ENCODE data around the gene CPT1C. TPM values are rescaled to one million over a fixed set of nuclear protein-coding genes. Genes with fewer than 3 reads are reported as not detected.
A peak's percentile ranks its signal among the peaks of the same experiment; 100 is the strongest.

CPT1C gene
- total and polyA plus RNA-seq, 2 of the 4 experiments (the other 2 are of a cell fraction): 14.2 to 56.1 TPM

DNA sequence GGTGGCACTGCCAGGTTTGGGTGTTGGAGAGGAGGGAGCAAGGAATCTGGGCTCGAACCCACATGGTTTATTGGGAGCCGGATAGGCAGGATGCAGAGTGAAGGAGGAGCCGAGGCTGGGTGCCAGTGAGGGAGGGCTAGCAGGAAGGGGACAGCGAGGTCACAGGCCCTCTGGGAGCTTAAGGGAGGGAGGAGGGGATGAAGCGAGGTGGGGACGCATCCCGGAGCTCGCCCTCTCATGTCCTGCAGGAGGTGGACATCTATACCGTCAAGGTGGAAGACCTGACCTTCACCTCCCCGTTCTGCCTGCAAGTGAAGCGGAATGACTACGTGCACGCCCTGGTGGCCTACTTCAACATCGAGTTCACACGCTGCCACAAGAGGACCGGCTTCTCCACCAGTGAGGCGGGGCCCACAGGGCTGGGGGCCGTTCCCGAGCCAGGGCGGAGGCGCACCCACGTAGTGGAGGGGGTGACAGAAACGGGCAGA lies 5.0 kb upstream of the CPT1C start:
- no peak for DNase-seq
- no peak overlapping the region for H3K9ac ChIP-seq (ENCODE audit: low read depth, low read length)
- H2AK5ac ChIP-seq (ENCODE audit: low read depth, low read length): no peak overlapping the region
- no peak overlapping the region for H2BK15ac ChIP-seq (ENCODE audit: low read depth, low read length)
- H2BK5ac ChIP-seq (ENCODE audit: low read depth, low read length, poor library complexity, severe bottlenecking): no peak overlapping the region
- no peak overlapping the region for H2AK9ac ChIP-seq (replicated peaks; ENCODE audit: low read depth, low read length, poor library complexity)
- H3K4me2 ChIP-seq (ENCODE audit: low read depth, low read length): no peak overlapping the region
- intact Hi-C loops (cut with micrococcal nuclease): no loop called here
- ChIA-PET POLR2A (ENCODE audit: unreplicated experiment) (interaction anchor here (0.6 kb wide), 2 partner anchors 88 to 140 kb away, joined by 3 to 5 read pairs; no protein-coding TSS in a partner anchor), CTCF (no interaction called here)
- no peak overlapping the region for H3K4ac ChIP-seq (ENCODE audit: low read depth, low read length)
- no peak overlapping the region for H3K27ac ChIP-seq (ENCODE audit: insufficient read depth, low read length)
- no peak overlapping the region for H4K8ac ChIP-seq (ENCODE audit: low read depth in 2 of 2, low read length in 2 of 2)
- peaks cover 15 to 57% of the 10 kb centered on the region in 2 experiments for H3K79me1 ChIP-seq (ENCODE audit: low read depth in 1 of 2, low read length in 2 of 2)
- no peak overlapping the region for H2BK20ac ChIP-seq (ENCODE audit: low read depth, low read length)
- H3K23ac ChIP-seq (ENCODE audit: low read depth, low read length): no peak overlapping the region
- peaks cover 7% of the 10 kb centered on the region for H3K4me1 ChIP-seq (ENCODE audit: control insufficient read depth, insufficient read depth, low read length)
- no peaks in the 10 kb centered on the region for H3K27me3 ChIP-seq (ENCODE audit: control insufficient read depth, insufficient read depth, low read length)
- H4K20me1 ChIP-seq (ENCODE audit: insufficient read depth, low read length): peaks cover 36% of the 10 kb centered on the region
- H3K14ac ChIP-seq (replicated peaks; ENCODE audit: low read depth, low read length): no peak overlapping the region
- ATAC-seq (ENCODE audit: low read depth): no peak
- no peak overlapping the region for H3K56ac ChIP-seq (ENCODE audit: extremely low read depth, insufficient read depth, low read length)
- dilution Hi-C loops (cut with HindIII; ENCODE audit: low sequenced_read_pairs, unreplicated experiment): no loop called here
- no peak for TF ChIP-seq MXI1 (IDR thresholded peaks at IDR 0.05; ENCODE audit: borderline replicate concordance, low read depth, low read length)
- TF ChIP-seq, protein P1, sequence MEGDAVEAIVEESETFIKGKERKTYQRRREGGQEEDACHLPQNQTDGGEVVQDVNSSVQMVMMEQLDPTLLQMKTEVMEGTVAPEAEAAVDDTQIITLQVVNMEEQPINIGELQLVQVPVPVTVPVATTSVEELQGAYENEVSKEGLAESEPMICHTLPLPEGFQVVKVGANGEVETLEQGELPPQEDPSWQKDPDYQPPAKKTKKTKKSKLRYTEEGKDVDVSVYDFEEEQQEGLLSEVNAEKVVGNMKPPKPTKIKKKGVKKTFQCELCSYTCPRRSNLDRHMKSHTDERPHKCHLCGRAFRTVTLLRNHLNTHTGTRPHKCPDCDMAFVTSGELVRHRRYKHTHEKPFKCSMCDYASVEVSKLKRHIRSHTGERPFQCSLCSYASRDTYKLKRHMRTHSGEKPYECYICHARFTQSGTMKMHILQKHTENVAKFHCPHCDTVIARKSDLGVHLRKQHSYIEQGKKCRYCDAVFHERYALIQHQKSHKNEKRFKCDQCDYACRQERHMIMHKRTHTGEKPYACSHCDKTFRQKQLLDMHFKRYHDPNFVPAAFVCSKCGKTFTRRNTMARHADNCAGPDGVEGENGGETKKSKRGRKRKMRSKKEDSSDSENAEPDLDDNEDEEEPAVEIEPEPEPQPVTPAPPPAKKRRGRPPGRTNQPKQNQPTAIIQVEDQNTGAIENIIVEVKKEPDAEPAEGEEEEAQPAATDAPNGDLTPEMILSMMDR (conservative IDR thresholded peaks at IDR 0.05; ENCODE audit: low read depth, low read length): no peak
- TF ChIP-seq, protein P2, sequence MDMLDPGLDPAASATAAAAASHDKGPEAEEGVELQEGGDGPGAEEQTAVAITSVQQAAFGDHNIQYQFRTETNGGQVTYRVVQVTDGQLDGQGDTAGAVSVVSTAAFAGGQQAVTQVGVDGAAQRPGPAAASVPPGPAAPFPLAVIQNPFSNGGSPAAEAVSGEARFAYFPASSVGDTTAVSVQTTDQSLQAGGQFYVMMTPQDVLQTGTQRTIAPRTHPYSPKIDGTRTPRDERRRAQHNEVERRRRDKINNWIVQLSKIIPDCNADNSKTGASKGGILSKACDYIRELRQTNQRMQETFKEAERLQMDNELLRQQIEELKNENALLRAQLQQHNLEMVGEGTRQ (IDR thresholded peaks at IDR 0.05; ENCODE audit: low read depth, low read length): no peak
- TF ChIP-seq RFX5 (IDR thresholded peaks at IDR 0.05; ENCODE audit: low read depth, low read length): no peak
- no peak for TF ChIP-seq RAD21 (IDR thresholded peaks at IDR 0.05; ENCODE audit: low read length)
- TF ChIP-seq CHD1 (IDR thresholded peaks at IDR 0.05; ENCODE audit: low read depth, low read length): no peak
- peaks cover 49% of the 10 kb centered on the region for H3K36me3 ChIP-seq (ENCODE audit: control insufficient read depth, insufficient read depth, low read length)
- 85% methylated on average over 17 of the region's 23 CpGs; no CpG with 5 or more reads in 1 of the 2 experiments for WGBS, 2 experiments (ENCODE audit: extremely low coverage in 2 of 2, insufficient read length in 1 of 2)
- BruUV-seq (replicated peaks): no TSS peak
- H2AFZ ChIP-seq (replicated peaks; ENCODE audit: low read length, poor library complexity): peak overlapping the region; percentile 51
- H3K18ac ChIP-seq (ENCODE audit: low read depth, low read length): no peak overlapping the region
- peaks cover 5% of the 10 kb centered on the region; the same call in 1 of the 2 replicates for H3K9me1 ChIP-seq (ENCODE audit: insufficient read depth, low read length)
- no peak overlapping the region for H3K4me3 ChIP-seq (ENCODE audit: insufficient read depth, low read depth, low read length)
- H2BK120ac ChIP-seq (ENCODE audit: low read depth, low read length): no peak overlapping the region
- in situ Hi-C loops (cut with MboI; ENCODE audit: low sequenced_read_pairs): loop anchor here (10.0 kb wide), 1 partner anchor 169 kb away; the partner anchor contains the start of gene PTOV1
- H4K91ac ChIP-seq (ENCODE audit: insufficient read depth, low read depth, low read length): no peak overlapping the region
- no peaks in the 10 kb centered on the region for H3K9me3 ChIP-seq (ENCODE audit: control insufficient read depth, insufficient read depth, low read length)
- H4K5ac ChIP-seq (ENCODE audit: low read depth, low read length): no peak overlapping the region
